Thyroid gland (tissue), 4 donors: ENCODE results near the gene COA5.

Experiments used
- POLR2A ChIP-seq, 2 donors: fragments of 450-650 bp; IDR thresholded peaks; one replicate each; pipeline ENCODE4 v1.6.1; 2017; ENCODE audit warnings: antibody characterized with exemption in 2 of 2, mild to moderate bottlenecking in 2 of 2, moderate library complexity in 1 of 2
- TF ChIP-seq, protein P1 (sequence below), 6 experiments: fragments of 200-600 bp in 3 of 6; fragments of 450-650 bp in 3 of 6; sonication (generic) in 3 of 6; IDR thresholded peaks; one replicate each; pipeline ENCODE4 v1.5.1; 2016 to 2019; ENCODE audit warnings: antibody characterized with exemption in 6 of 6, mild to moderate bottlenecking in 2 of 6, inconsistent platforms in 1 of 6, moderate library complexity in 1 of 6

DNA sequence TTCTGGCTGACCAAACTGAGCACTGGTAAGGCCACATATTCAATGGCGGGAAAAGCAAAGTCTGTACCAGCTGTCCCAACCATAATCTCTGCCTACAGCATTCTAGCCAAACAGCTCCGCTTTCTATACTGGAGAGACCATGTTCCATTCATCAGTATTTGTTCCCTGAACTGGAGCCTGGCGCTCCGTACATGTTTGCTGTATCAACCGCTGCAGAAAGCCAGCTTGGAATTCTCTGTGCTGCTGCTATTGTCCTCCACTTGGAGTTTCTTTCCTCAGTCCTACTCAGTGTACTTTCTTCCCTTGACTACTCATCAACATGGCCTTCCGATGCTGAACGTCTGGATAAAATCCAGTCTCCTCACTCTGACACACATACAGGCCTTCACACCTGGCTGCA, 1.9 kb downstream of the COA5 start:
- TF ChIP-seq, protein P1, sequence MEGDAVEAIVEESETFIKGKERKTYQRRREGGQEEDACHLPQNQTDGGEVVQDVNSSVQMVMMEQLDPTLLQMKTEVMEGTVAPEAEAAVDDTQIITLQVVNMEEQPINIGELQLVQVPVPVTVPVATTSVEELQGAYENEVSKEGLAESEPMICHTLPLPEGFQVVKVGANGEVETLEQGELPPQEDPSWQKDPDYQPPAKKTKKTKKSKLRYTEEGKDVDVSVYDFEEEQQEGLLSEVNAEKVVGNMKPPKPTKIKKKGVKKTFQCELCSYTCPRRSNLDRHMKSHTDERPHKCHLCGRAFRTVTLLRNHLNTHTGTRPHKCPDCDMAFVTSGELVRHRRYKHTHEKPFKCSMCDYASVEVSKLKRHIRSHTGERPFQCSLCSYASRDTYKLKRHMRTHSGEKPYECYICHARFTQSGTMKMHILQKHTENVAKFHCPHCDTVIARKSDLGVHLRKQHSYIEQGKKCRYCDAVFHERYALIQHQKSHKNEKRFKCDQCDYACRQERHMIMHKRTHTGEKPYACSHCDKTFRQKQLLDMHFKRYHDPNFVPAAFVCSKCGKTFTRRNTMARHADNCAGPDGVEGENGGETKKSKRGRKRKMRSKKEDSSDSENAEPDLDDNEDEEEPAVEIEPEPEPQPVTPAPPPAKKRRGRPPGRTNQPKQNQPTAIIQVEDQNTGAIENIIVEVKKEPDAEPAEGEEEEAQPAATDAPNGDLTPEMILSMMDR (IDR thresholded peaks at IDR 0.05), result no peak
- TF ChIP-seq POLR2A (IDR thresholded peaks at IDR 0.05), result no peak
